Vagina (tissue), 2 donors: ENCODE measurements around the gene ANKS1A.

ENCODE experiments used
- POLR2A ChIP-seq, 2 donors: fragments of 450-650 bp; IDR thresholded peaks; one replicate each; pipeline ENCODE4 v1.6.1; 2017; ENCODE audit warnings: antibody characterized with exemption in 2 of 2, mild to moderate bottlenecking in 2 of 2, moderate library complexity in 2 of 2
- POLR2AphosphoS5 ChIP-seq, 2 donors: sonication (generic); formaldehyde crosslinking; IDR thresholded peaks; one replicate each; pipeline ENCODE4 v1.9.0; 2017; ENCODE audit warnings: antibody characterized with exemption in 2 of 2, mild to moderate bottlenecking in 2 of 2, low read depth in 1 of 2; ENCODE audit not compliant: insufficient read depth in 1 of 2
- TF ChIP-seq, protein P1 (sequence below), 3 experiments: fragments of 450-650 bp in 2 of 3; fragments of 200-600 bp in 1 of 3; sonication (generic) in 1 of 3; IDR thresholded peaks; one replicate each; pipeline ENCODE4 v1.5.1; 2017 to 2019; ENCODE audit warnings: antibody characterized with exemption in 3 of 3, mild to moderate bottlenecking in 2 of 3, moderate library complexity in 2 of 3

DNA sequence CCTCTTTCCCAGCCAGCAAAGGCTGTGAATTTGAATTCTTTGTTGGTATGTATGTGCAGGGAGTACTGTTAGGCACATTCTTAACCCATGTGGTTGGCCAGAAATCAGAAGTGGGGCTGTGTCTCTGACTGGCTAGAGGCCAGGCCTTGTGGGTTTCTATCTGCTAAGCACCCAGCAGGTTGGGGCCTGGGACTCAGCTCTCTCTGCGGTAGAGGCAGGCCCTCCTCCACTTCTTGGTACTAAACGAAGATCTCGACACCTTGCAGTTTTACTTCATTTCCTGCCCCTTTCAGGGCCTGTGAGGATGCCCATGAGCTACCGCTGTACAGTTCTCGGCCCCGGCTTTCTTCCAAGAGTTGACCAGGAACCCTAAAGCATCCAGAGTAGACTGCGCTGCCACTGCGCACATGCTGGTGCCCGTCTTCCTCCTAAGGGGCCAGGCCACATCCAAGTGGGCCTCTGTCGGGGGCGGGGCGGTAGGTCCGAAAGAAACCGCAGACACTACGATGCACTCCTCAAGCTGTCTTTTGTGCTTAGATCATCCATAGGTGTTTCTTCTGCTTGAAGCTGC is 201.0 kb downstream of the ANKS1A start:
- TF ChIP-seq, protein P1, sequence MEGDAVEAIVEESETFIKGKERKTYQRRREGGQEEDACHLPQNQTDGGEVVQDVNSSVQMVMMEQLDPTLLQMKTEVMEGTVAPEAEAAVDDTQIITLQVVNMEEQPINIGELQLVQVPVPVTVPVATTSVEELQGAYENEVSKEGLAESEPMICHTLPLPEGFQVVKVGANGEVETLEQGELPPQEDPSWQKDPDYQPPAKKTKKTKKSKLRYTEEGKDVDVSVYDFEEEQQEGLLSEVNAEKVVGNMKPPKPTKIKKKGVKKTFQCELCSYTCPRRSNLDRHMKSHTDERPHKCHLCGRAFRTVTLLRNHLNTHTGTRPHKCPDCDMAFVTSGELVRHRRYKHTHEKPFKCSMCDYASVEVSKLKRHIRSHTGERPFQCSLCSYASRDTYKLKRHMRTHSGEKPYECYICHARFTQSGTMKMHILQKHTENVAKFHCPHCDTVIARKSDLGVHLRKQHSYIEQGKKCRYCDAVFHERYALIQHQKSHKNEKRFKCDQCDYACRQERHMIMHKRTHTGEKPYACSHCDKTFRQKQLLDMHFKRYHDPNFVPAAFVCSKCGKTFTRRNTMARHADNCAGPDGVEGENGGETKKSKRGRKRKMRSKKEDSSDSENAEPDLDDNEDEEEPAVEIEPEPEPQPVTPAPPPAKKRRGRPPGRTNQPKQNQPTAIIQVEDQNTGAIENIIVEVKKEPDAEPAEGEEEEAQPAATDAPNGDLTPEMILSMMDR (IDR thresholded peaks at IDR 0.05): no peak
- TF ChIP-seq POLR2A (IDR thresholded peaks at IDR 0.05) (no peak), POLR2AphosphoS5 (IDR thresholded peaks at IDR 0.05; ENCODE audit: insufficient read depth in 1 of 2, low read depth in 1 of 2) (no peak)
